Right kidney (tissue), 1 donor: ENCODE measurements around the gene TRIM52.

Experiments used
- DNase-seq: peaks from one replicate; pipeline ENCODE4 v3.0.0-alpha.2; 2016

The TRIM52 gene

DNA sequence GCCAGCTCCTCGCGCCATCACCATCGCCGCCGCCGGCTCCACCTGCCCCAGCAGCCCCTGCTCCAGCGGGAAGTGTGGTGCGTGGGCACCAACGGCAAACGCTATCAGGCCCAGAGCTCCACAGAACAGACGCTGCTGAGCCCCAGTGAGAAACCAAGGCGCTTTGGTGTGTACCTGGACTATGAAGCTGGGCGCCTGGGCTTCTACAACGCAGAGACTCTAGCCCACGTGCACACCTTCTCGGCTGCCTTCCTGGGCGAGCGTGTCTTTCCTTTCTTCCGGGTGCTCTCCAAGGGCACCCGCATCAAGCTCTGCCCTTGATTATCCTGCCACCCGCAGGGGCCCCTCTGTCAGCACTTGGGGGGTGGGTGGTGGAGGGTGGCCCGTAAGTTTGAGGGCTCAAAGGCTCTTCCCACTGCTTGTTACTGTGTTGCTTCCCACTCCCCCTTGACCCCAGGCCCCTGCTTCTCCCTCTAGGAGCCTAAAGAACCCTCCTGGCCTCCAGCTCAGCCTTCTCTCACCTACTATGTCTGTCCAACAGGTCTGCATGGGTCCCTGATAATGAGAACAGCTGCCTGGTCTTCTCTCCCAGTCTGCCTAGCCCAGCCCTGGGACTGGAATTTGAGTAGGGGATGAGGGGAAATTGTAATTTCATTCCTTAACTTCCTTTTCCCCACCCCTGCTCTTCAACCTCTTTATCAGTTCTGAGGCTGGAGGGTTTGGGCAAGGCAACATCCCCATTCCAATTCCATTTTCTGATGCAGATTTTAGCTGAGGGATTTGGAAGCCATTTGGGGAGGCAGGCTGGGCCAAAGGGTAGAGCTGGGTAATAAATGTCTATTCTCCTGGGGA, 26.3 kb downstream of the TRIM52 start:
- peak; percentile 9 for DNase-seq

DNA sequence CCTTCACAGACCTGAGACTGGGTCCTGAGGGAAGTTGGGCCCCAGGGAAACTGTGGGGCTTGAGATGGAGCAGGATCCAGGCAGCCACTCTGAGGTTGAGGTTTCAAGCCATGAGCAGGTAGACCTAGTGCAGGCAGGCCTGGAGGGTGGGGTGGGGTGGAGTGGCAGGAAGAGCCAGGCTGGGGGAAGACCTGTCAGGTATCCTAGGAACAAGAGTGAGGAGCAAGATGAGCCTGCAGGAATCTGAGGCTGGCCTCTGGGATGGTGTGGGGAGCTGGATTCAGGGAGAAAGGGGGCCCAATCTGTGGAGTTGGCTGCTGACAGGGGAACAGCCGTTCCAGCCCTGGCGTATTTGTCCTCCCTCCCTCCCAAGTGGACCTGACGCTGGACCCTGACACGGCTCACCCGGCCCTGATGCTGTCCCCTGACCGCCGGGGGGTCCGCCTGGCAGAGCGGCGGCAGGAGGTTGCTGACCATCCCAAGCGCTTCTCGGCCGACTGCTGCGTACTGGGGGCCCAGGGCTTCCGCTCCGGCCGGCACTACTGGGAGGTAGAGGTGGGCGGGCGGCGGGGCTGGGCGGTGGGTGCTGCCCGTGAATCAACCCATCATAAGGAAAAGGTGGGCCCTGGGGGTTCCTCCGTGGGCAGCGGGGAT, 27.0 kb downstream of the TRIM52 start:
- DNase-seq = no peak

DNA sequence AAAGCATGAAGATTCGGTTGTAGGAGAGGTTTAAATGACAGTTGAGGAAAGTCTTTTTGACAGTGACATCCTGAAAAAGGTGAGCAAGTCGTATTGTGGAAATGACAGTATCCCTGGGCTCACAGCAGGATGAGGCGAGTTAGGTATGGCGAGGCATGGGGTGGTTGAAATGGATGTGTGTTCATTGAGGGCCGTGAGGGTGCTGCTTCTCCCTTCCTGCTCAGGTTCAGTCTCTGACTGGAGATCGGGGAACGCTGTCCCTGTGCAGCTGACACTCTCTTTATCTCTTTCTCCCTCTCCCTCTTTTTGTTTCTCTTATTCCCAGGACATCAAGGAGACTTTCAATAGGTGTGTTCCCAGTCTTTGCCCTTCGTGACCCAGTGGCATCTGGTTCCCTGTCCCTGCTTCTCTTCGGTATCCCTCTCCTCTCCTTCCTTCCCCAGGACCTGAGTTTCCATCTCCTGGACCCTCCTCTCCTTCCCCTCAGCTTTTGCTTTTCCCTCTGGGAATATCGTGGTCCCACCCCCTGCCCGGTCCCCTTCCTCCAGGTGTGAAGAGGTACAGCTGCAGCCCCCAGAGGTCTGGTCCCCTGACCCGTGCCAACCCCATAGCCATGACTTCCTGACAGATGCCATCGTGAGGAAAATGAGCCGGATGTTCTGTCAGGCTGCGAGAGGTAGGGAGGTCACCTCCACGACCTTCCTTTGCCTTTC, 27.7 kb downstream of the TRIM52 start:
- DNase-seq = no peak

DNA sequence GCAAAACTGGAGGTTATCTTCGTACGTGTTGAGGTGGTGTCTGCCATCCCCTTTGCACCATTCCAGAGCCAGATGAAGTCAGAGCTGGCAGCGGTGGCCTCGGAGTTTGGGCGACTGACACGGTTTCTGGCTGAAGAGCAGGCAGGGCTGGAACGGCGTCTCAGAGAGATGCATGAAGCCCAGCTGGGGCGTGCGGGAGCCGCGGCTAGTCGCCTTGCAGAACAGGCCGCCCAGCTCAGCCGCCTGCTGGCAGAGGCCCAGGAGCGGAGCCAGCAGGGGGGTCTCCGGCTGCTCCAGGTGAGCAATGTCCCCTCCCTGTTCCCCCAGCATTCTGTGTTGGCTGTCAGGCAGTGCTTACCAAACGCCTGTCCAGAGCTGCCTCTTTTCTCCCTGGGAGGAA, 28.4 kb downstream of the TRIM52 start:
- DNase-seq = no peak

DNA sequence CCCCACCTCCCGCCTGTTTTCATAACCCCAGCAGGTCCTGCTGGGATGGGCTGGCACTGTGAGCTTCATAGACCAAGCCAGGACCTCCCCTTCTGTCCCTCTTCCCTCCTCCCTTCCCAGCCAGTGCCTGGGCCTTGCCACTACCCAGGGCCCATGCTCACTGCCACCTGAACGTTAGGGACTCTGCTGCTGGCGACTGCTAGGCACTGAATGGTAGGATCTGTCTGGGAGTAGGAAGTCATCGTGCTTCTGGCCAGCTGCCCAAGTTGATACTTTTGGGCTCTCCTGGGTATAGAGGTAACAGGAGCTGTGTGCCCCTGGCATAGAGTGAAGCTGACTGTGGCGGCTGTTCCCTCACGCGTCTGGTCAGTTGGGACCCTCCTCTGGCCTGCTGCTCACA, 29.5 kb downstream of the TRIM52 start:
- no peak for DNase-seq

DNA sequence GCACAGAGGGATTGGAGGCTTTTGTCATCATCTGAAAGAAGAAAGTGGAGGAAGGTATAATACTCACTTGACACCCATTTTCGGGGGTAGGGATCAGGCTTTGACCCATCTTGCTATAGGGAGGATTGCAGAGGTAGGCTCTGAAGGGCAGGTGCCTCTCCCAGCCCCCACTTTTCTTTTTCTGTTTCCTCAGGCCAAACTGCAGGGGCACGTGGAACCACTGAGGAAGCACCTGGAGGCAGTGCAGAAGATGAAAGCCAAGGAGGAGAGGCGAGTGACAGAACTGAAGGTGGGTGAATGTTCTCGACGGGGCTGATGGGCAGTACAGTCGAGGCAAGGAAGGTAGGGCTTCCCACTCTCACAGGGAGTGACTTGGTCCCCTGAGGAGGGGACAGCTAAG, 30.4 kb downstream of the TRIM52 start:
- DNase-seq = no peak

DNA sequence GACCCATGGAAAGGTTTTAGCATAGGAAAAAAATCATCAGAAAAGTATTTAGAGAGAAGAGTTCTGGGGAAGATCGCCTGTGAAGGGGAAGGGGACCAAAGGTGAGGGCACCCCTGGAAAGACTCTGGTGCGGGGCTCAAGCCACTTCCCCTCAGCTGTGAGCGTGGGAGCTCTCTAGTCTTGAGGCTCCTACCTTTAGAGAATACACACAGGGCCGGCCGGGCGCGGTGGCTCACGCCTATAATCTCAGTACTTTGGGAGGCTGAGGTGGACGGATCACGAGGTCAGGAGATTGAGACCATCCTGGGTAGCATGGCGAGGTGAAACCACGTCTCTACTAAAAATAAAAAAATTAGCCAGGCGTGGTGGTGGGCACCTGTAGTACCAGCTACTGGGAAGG, 30.9 kb downstream of the TRIM52 start:
- DNase-seq = no peak

DNA sequence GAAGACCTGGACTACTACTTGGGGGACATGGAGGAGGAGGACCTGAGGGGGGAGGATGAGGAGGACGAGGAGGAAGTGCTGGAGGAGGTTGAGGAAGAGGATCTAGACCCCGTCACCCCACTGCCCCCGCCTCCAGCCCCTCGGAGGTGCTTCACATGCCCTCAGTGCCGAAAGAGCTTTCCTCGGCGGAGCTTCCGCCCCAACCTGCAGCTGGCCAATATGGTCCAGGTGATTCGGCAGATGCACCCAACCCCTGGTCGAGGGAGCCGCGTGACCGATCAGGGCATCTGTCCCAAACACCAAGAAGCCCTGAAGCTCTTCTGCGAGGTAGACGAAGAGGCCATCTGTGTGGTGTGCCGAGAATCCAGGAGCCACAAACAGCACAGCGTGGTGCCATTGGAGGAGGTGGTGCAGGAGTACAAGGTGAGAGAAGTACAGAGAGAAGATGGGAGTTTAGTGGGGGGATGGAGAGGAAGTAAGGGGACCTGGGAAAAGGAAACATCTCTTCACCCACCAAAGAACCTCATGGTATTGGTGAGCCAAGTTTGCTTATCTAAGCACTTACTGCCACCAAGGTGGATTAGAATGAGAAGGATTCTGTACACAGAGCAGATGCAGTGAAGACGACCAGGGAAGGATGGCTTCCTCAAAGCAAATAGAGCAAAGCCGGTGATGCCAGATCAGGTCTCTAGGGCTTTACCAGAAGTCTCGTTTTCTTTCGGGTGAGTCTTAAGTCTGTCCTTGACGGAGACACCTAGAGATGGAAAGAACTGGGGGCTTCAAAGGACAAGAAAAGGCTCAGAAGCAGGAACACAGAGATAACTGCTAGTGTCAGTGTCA, 36.3 kb downstream of the TRIM52 start:
- DNase-seq = no peak

DNA sequence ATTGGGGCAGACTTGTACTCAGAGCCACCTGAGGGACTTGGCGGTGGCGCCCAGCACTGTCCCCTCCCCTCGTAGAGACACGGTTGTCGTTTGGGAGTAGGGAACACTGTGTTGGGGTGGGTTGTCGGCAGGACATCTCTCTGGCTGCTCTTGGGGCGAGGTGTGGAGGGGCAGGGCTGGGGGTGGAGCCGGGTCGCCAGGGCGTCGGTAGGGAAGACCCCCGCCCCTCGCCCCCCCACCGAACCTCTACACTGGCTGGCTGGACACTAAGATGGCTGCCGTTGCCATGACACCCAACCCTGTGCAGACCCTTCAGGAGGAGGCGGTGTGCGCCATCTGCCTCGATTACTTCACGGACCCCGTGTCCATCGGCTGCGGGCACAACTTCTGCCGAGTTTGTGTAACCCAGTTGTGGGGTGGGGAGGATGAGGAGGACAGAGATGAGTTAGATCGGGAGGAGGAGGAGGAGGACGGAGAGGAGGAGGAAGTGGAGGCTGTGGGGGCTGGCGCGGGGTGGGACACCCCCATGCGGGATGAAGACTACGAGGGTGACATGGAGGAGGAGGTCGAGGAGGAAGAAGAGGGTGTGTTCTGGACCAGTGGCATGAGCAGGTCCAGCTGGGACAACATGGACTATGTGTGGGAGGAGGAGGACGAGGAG, 37.1 kb downstream of the TRIM52 start:
- DNase-seq = no peak

DNA sequence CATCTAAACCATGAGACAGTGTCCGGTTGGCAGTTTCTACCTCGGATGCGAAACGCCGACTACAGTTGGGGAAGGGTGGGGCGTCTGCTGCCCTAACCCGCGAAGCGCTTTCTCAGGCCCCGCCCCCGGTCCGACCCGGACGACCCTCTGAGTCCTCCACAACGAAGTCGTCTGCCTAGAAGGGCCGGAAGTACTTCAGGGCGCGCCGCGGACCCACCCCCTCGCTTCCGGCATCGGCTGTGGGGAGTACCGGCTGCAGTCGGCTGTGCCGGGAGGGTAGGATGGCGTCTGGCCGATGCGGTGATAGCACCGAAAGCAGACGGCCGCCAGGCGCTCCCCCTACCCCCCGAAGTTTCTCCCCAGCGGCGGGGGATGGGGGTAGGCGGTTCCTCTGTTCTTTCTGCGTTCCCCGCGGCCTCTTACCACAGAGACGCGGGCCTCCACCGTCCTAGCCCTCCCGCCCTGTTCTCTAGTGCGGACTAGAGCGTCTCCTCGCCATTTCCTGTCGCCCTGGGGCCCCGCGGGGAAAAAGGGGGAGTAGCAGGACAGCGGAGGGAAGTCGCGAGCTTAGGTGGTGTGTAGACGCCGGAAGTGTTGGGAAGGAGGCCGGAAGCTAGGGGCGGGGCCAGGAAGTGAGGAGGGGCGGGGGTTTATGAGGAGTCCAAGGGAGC, 37.8 kb downstream of the TRIM52 start, which contains the start of gene TRIM41:
TSS of gene TRIM41 (plus strand) at position 224 of the 671 bp plus-strand sequence. CDS start 719 bp downstream, outside the sequence.
- peak; percentile 99 for DNase-seq

DNA sequence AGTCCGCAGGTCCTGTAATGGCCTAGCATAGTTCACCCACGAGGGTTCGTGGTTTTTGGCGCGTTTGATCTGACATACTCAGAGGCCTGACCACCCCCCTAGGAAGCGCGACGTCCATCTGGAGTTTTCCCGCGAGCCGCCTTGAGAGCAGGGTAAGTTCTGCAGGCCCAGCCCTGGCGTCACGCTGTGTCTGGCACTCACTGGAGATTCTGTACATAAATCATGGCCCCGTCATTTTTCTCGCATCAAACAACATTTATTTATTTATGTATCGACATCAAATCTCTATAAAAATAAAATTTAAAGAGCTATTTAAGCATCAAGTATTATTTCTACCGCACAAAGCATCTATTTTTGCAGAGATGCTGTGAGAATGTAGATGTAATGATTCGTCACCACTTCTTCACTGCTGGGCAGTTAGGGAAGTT, 38.3 kb downstream of the TRIM52 start:
- DNase-seq = no peak

DNA sequence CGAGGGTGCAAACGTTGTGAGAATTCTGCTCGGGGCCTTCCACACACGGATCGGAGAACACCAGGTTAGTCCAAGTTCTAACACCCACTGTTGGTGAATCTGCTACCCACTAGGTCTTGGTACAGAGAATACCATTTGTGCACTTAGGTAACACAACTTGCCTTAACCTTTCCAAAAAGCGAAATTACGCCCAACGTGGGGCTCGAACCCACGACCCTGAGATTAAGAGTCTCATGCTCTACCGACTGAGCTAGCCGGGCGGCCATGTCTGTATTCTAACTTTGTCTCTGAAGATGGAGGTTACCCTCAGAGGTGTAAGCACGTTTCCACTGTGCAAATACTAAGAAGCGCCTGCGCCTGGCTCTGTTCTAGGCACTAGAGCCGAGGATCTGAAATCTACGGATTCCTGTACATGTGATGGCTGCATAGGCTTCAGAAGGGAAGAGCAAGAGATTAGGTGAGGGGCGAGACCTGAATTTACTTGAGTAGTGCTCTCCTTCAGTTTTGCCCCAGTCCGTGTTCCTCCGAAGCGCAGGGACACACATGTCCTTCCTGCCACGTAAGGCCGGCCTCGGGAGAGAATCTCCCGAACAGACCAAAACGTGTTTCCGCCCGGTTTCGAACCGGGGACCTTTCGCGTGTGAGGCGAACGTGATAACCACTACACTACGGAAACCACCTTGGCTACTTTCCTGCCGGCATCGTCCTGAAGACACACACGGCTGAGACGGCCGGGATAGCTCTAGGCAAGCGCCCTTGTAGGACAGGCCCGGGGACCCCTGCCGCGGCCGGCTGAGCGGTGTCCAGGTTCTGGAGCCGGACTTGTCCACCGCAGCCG, 38.9 kb downstream of the TRIM52 start:
- DNase-seq = peak; percentile 94

DNA sequence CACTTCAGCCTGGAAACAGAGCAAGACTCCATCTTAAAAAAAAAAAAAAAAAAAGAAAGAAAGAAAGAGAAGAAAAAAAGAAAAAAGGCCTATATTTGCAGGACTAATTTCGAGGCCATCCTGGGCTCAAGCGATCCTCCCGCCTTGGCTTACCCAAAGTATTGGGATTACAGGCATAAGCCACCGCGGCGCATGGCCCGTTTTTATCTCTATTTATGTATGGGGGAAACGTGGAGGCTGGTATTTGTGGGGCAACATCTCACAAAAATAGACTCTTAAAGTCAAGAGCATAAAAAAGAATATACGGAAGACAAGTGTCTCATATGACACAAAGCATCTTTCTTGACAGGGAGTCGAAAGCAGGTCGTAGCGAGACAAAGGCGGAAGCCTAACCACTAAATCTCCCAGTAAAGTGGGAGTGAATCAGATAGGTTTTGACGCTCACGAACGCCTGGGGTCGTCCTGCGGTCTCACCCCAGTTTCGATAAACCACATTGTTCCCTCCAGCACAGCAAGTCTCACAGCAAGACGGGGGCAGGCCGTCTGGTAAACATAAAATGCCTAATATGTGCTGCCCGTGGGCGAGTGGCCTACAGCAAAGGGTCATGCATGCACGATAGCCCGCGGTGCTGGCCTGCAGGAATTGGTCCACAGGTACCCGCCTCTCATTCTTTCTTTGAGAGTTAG, 39.7 kb downstream of the TRIM52 start:
- peak; percentile 35 for DNase-seq

DNA sequence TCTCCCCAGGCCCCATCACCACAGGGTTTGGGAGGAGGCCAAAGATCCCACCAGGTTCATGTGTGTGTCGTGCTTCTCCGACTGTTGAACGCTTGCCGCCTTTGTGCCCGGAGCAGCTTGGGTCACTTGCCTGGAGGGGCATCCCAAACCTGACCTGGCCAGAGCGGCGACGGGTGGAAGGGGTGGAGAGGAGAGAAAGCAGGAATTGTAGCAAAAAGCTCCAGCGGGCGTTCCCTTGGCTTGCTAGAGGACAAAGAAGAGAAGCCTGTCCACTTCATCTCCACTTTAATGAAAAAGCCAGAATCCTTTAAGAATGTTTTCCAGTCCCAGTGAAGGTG, 40.8 kb downstream of the TRIM52 start:
- no peak for DNase-seq

DNA sequence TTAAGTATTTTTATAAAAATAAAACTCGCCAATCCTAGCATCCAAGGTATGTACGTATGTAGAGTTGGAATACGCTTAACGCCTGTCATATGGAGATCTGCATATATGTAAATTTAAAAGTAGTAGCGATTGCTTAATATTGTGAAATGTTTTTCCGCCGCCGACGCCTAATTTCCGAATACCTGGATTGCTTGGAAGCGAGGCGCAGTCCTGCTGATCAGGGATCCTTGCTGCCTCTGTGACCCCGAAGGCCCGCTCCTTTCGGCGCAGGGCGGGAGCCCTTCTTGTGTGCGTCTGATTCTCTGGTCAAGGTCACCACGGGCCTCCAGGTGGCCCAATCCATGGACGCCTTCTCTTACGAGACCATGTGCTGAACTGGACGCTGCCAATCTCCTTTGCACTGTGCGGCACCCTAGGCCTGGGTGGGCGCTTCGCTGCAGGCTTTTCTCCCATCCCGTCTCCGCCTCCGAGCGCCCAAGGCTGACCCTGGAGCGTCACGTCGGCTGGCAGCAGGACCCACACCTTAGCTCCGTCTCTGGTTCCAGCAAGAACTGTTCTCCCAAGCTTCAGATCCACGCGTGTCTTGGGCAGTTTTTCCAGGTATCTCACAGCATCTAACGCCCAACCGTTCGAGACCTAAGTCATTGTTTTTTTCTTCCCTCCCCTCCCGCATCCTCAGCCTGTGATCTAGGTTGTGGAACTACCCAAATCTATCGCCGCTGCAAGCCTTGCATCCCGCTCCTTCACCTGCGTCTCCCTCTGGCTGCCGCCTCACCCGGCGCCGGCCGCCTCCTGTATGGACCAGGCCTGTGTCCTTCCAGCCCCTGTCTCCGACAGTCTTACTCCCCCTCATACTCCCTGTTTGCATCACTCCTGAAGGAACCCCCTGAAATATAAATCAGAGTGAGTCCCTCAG, 41.4 kb downstream of the TRIM52 start:
- DNase-seq = peak; percentile 35

DNA sequence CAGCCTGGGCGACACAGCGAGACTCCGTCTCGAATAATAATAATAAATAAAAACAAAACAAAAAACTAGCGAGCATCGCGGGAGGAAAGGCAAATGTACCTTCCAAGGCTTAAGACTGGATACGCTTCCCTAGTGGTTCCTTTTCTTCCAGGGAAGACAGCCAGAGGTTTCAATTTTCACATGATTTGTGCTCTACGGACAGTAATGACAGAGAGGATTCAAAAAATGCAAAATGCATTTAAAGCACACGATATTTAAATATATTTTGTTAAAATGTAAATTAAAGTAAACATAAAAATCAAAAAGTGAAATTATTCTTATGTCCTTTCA, 42.2 kb downstream of the TRIM52 start:
- no peak for DNase-seq

DNA sequence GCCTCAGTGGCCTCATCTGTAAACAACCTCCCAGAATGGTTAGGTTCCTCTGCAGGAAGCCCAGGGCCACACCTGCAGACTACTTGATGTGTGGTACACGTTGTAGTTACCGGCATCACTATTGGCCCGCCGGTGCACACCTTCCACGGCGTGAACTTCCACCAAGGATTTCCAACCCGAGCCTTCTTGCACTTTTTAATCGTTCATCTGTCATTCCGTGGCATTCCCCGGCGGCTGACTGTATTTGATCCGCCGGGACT, 43.2 kb downstream of the TRIM52 start:
- DNase-seq = peak; percentile 66

DNA sequence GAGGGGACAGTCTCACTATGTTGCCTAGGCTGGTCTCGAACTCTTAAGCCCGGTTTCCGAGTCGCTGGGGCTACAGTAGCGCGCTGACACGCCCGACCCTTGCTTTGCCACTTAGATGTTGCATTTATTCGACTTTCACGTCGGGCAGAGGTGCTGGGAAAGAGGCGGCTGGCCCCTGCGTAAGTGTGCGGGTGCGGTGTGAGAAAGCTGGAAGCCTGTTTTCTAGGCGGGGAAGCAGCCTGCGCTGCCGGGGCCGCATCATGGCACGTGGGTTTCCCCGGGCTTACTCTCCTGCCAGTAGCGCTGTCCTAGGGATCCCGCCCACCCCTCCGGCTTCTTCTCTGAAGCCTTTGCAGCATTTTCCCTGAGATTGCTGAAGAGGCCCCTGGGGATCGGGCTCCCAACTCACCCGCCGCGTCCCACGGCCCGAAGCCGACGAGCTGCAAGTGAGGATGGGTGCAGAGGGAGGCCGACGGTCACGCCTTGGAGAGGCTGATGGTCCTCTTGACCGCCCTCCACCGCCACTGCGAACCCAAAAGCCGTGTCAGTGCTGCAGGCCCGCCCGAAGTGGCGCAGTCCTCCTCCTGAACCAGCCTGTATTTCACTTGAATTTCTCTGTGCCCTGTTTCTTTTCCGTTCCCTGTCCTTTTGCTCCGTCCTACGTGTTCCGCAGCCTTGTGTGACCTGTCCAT, 43.7 kb downstream of the TRIM52 start:
- DNase-seq = peak; percentile 79
